H9 (cell line): ENCODE measurements around the gene AHI1. TPM values are rescaled to one million over a fixed set of nuclear protein-coding genes. Genes with fewer than 3 reads are reported as not detected.

ENCODE experiments used
- DNase-seq: peaks from one replicate; pipeline ENCODE4 v3.0.0-alpha.2; 2017
- H2AFZ ChIP-seq: one replicate; pipeline ENCODE4 v1.6.1; 2013; ENCODE audit warnings: mild to moderate bottlenecking, low read length, control low read depth, moderate library complexity
- H2AK5ac ChIP-seq: 2 replicates; pipeline ENCODE4 v1.6.1; 2013; ENCODE audit warnings: low read length, control low read depth, mixed read lengths; ENCODE audit not compliant: insufficient read length
- H2BK120ac ChIP-seq: one replicate; pipeline ENCODE4 v1.6.1; 2013; ENCODE audit warnings: low read depth, mild to moderate bottlenecking, low read length, control low read depth, inconsistent platforms; ENCODE audit not compliant: poor library complexity, severe bottlenecking
- H2BK12ac ChIP-seq: 2 replicates; pipeline ENCODE4 v1.6.1; 2013; ENCODE audit warnings: low read length, control low read depth, mixed read lengths, low read depth; ENCODE audit not compliant: insufficient read length
- H2BK15ac ChIP-seq: 2 replicates; pipeline ENCODE4 v1.6.1; 2013; ENCODE audit warnings: low read depth, low read length, control low read depth
- H2BK20ac ChIP-seq: one replicate; pipeline ENCODE4 v1.6.1; 2013; ENCODE audit warnings: low read depth, mild to moderate bottlenecking, low read length, control low read depth, inconsistent platforms; ENCODE audit not compliant: poor library complexity, severe bottlenecking
- H2BK5ac ChIP-seq: 2 replicates; pipeline ENCODE4 v1.6.1; 2013; ENCODE audit warnings: low read length, control low read depth, mixed read lengths; ENCODE audit not compliant: insufficient read length
- H3K14ac ChIP-seq: 2 replicates; pipeline ENCODE4 v1.6.1; 2013; ENCODE audit warnings: low read length, control low read depth; ENCODE audit not compliant: insufficient read depth
- H3K18ac ChIP-seq: 2 replicates; pipeline ENCODE4 v1.6.1; 2013; ENCODE audit warnings: low read depth, mild to moderate bottlenecking, mixed read lengths, low read length, control low read depth; ENCODE audit not compliant: insufficient read length
- H3K23ac ChIP-seq: 2 replicates; pipeline ENCODE4 v1.6.1; 2013; ENCODE audit warnings: low read length, control low read depth, mixed read lengths, low read depth; ENCODE audit not compliant: insufficient read length
- H3K23me2 ChIP-seq: 2 replicates; pipeline ENCODE4 v1.6.1; 2013; ENCODE audit warnings: low read depth, mild to moderate bottlenecking, mixed read lengths, low read length, control low read depth; ENCODE audit not compliant: insufficient read length, poor library complexity, severe bottlenecking
- H3K27ac ChIP-seq: 2 replicates; pipeline ENCODE4 v1.5.1; 2013; ENCODE audit warnings: low read length, control low read depth, mixed read lengths, low read depth; ENCODE audit not compliant: insufficient read length
- H3K27me3 ChIP-seq: 2 replicates; pipeline ENCODE4 v1.6.1; 2013; ENCODE audit warnings: low read length, control low read depth, inconsistent platforms; ENCODE audit not compliant: insufficient read depth
- H3K4ac ChIP-seq: 2 replicates; pipeline ENCODE4 v1.6.1; 2013; ENCODE audit warnings: low read depth, mild to moderate bottlenecking, control low read depth, inconsistent platforms, low read length, moderate library complexity
- H3K4me1 ChIP-seq: 2 replicates; pipeline ENCODE4 v1.6.1; 2013; ENCODE audit warnings: low read length, control low read depth, inconsistent platforms; ENCODE audit not compliant: insufficient read depth
- H3K4me2 ChIP-seq: 2 replicates; pipeline ENCODE4 v1.6.1; 2013; ENCODE audit warnings: low read length, control low read depth, mixed read lengths; ENCODE audit not compliant: insufficient read length, insufficient read depth
- H3K56ac ChIP-seq: 2 replicates; pipeline ENCODE4 v1.6.1; 2013; ENCODE audit warnings: low read depth, mild to moderate bottlenecking, mixed read lengths, low read length, control low read depth; ENCODE audit not compliant: insufficient read length
- H3K79me1 ChIP-seq: 2 replicates; pipeline ENCODE4 v1.6.1; 2013; ENCODE audit warnings: low read depth, mild to moderate bottlenecking, moderate library complexity, low read length, control low read depth, inconsistent platforms; ENCODE audit not compliant: insufficient read depth, poor library complexity, severe bottlenecking
- H3K79me2 ChIP-seq: 2 replicates; pipeline ENCODE4 v1.6.1; 2013; ENCODE audit warnings: low read length, control low read depth, inconsistent platforms; ENCODE audit not compliant: insufficient read depth
- H3K9ac ChIP-seq: 2 replicates; pipeline ENCODE4 v1.6.1; 2013; ENCODE audit warnings: low read length, control low read depth, mixed read lengths; ENCODE audit not compliant: insufficient read length; ENCODE audit errors: extremely low read depth
- H3K9me3 ChIP-seq: one replicate; pipeline ENCODE4 v1.6.1; 2013; ENCODE audit warnings: low read depth, low read length, inconsistent platforms; ENCODE audit not compliant: control insufficient read depth
- H3T11ph ChIP-seq: one replicate; pipeline ENCODE4 v1.6.1; 2013; ENCODE audit warnings: mild to moderate bottlenecking, low read length, control low read depth, inconsistent platforms
- H4K20me1 ChIP-seq: one replicate; pipeline ENCODE4 v1.6.1; 2013; ENCODE audit not compliant: control insufficient read depth, insufficient read length, insufficient read depth
- H4K5ac ChIP-seq: 2 replicates; pipeline ENCODE4 v1.6.1; 2013; ENCODE audit warnings: low read depth, mild to moderate bottlenecking, mixed read lengths, low read length, control low read depth; ENCODE audit not compliant: insufficient read length
- H4K8ac ChIP-seq: replicated peaks from 2 replicates; pipeline ENCODE4 v1.6.1; 2013; ENCODE audit warnings: low read length, control low read depth, mixed read lengths, low read depth; ENCODE audit not compliant: insufficient read length
- H4K91ac ChIP-seq: 2 replicates; pipeline ENCODE4 v1.6.1; 2013; ENCODE audit warnings: low read depth, mild to moderate bottlenecking, moderate library complexity, mixed read lengths, low read length, control low read depth; ENCODE audit not compliant: insufficient read length
- H3K27ac Mint-ChIP-seq, 3 experiments: 2 replicates in 2 of 3; 3 replicates in 1 of 3; pipeline ENCODE4 v1.8.0; 2020 to 2021; ENCODE audit warnings: mixed read lengths in 3 of 3, mild to moderate bottlenecking in 1 of 3, moderate library complexity in 1 of 3
- H3K27me3 Mint-ChIP-seq: 2 replicates; pipeline ENCODE4 v1.8.0; 2021; ENCODE audit warnings: low read depth, mild to moderate bottlenecking, moderate library complexity, mixed read lengths
- H3K36me3 Mint-ChIP-seq, 3 experiments: 2 replicates in 2 of 3; 3 replicates in 1 of 3; pipeline ENCODE4 v1.8.0; 2020 to 2021; ENCODE audit warnings: low read depth in 3 of 3, mixed read lengths in 3 of 3; ENCODE audit not compliant: insufficient read depth in 1 of 3
- H3K4me1 Mint-ChIP-seq, 2 experiments: 2 replicates each; pipeline ENCODE4 v1.8.0; 2020; ENCODE audit warnings: mixed read lengths in 2 of 2
- H3K4me3 Mint-ChIP-seq, 2 experiments: 2 replicates in 1 of 2; 3 replicates in 1 of 2; pipeline ENCODE4 v1.8.0; 2020 to 2021; ENCODE audit warnings: mild to moderate bottlenecking in 2 of 2, mixed read lengths in 2 of 2, moderate library complexity in 1 of 2
- H3K9me3 Mint-ChIP-seq, 2 experiments: 2 replicates in 1 of 2; 3 replicates in 1 of 2; pipeline ENCODE4 v1.8.0; 2020; ENCODE audit warnings: mild to moderate bottlenecking in 2 of 2, mixed read lengths in 2 of 2, moderate library complexity in 1 of 2
- whole genome bisulfite sequencing: extraction: QIAGEN DNeasy Blood & Tissue Kit; methylation state at CpG from one replicate; pipeline ENCODE4 v1.1.7; 2013; ENCODE audit warnings: missing lambda C conversion rate, low lambda C conversion rate, mixed read lengths; ENCODE audit not compliant: insufficient read length; ENCODE audit errors: extremely low coverage; 5-methylcytosine and 5-hydroxymethylcytosine counted together
- total RNA-seq: library from RNA; stranded (reverse); gene quantifications from 2 replicates; pipeline ENCODE4 v1.2.1, GENCODE V29; 2021
- TF ChIP-seq, protein P1 (sequence below): fragments of 200-600 bp; sonication (generic); conservative IDR thresholded peaks from 3 replicates; pipeline ENCODE4 v1.8.0; 2021; ENCODE audit warnings: antibody characterized with exemption, mild to moderate bottlenecking

The AHI1 gene
- total RNA-seq, 1 experiment from 2014 or later, result 9.9 TPM

DNA sequence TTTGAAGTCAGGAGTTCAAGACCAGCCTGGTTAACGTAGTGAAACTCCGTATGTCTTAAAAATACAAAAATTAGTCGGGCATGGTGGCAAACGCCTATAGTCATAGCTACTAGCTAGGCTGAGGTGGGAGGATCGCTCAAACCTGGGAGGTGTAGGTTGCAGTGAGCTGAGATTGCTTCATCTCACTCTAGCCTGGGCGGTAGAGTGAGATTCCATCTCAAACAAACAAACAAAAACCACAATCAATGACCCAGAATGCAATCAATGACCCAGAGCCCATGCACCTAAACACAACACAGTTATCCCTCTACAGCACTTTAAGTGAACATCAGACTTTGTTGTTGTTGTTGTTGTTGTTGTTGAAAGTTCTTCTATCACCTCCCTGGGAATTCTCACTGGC, 238.6 kb downstream of the AHI1 start:
- H4K91ac ChIP-seq, result no peak overlapping the region
- no peak overlapping the region for H3K4ac ChIP-seq
- no peak overlapping the region for H3K9ac ChIP-seq
- no peak overlapping the region for H2BK120ac ChIP-seq
- no peak overlapping the region for H3K56ac ChIP-seq
- no peak overlapping the region for H3K14ac ChIP-seq
- no peaks in the 10 kb centered on the region for H4K20me1 ChIP-seq
- H3T11ph ChIP-seq, result no peak overlapping the region
- H3K27ac ChIP-seq, result no peak overlapping the region
- no peaks in the 10 kb centered on the region for H3K9me3 ChIP-seq
- no peaks in the 10 kb centered on the region for H3K4me1 ChIP-seq
- Mint-ChIP-seq H3K27me3 (peaks cover 4% of the 10 kb centered on the region), H3K4me3 (no peak overlapping the region), H3K27ac (no peak overlapping the region; a peak in 1 of 7 replicates), H3K4me1 (peaks cover 10 to 12% of the 10 kb centered on the region in 2 experiments), H3K36me3 (peaks cover 0 to 13% (median 4%) of the 10 kb centered on the region in 3 experiments; a peak in 5 of 7 replicates), H3K9me3 (no peaks in the 10 kb centered on the region)
- no peak overlapping the region for H2BK5ac ChIP-seq
- no peaks in the 10 kb centered on the region for H3K79me2 ChIP-seq
- no peaks in the 10 kb centered on the region for H3K27me3 ChIP-seq
- no peak overlapping the region for H2BK20ac ChIP-seq
- H3K4me2 ChIP-seq, result no peak overlapping the region
- H2AFZ ChIP-seq, result no peak overlapping the region
- no peak overlapping the region for H2BK15ac ChIP-seq
- no peak overlapping the region for H4K5ac ChIP-seq
- H2BK12ac ChIP-seq, result no peak overlapping the region
- H3K23ac ChIP-seq, result no peak overlapping the region
- H3K18ac ChIP-seq, result no peak overlapping the region
- no CpG with 5 or more reads among the region's 6 CpGs for WGBS
- TF ChIP-seq, protein P1, sequence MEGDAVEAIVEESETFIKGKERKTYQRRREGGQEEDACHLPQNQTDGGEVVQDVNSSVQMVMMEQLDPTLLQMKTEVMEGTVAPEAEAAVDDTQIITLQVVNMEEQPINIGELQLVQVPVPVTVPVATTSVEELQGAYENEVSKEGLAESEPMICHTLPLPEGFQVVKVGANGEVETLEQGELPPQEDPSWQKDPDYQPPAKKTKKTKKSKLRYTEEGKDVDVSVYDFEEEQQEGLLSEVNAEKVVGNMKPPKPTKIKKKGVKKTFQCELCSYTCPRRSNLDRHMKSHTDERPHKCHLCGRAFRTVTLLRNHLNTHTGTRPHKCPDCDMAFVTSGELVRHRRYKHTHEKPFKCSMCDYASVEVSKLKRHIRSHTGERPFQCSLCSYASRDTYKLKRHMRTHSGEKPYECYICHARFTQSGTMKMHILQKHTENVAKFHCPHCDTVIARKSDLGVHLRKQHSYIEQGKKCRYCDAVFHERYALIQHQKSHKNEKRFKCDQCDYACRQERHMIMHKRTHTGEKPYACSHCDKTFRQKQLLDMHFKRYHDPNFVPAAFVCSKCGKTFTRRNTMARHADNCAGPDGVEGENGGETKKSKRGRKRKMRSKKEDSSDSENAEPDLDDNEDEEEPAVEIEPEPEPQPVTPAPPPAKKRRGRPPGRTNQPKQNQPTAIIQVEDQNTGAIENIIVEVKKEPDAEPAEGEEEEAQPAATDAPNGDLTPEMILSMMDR, result no peak
- H4K8ac ChIP-seq, result no peak overlapping the region
- no peaks in the 10 kb centered on the region for H3K23me2 ChIP-seq
- H3K79me1 ChIP-seq, result no peaks in the 10 kb centered on the region
- DNase-seq, result no peak
- H2AK5ac ChIP-seq, result no peak overlapping the region
